A549 treated with Hydrocortisone at 1 μM for 4 hours (cell line): ENCODE data around the gene PLK3. TPM values are rescaled to one million over a fixed set of nuclear protein-coding genes. Genes with fewer than 3 reads are reported as not detected.

ENCODE experiments used
- total RNA-seq: library from RNA; stranded (reverse); fragments of 200-300 nt; extraction: Qiagen RNA extraction; gene quantifications from 5 replicates; pipeline ENCODE4 v1.2.3, GENCODE V29; 2022

Gene PLK3
- 12.9 to 18.3 TPM (median 16.1 TPM) in 5 replicates for total RNA-seq

GRCh38 chr1:44799770-44800584 is at the start of gene PLK3:
PLK3 (plus strand) TSS chr1:44800377; CDS start chr1:44800464, 87 bp downstream.

GRCh38 chr1:44775078-44775929 is 24.9 kb upstream of the PLK3 start, which contains the start of gene RPS8:
RPS8 (plus strand) TSS chr1:44775540; CDS start chr1:44775597, 57 bp downstream.

GRCh38 chr1:44788120-44788860 is 11.9 kb upstream of the PLK3 start, which contains the start of gene BEST4:
BEST4 (minus strand) TSS chr1:44788170; CDS start chr1:44787705, 465 bp downstream.

GRCh38 chr1:44806704-44807363 is 6.7 kb downstream of the PLK3 start, which contains the start of gene DYNLT4:
DYNLT4 (minus strand) TSS chr1:44807351; CDS start chr1:44806668, 683 bp downstream.

GRCh38 chr1:44808063-44808937 is 8.1 kb downstream of the PLK3 start, which contains the start of gene BTBD19:
BTBD19 (plus strand) TSS chr1:44808523; CDS start chr1:44808821, 298 bp downstream.

GRCh38 chr1:44842862-44843655 is 42.9 kb downstream of the PLK3 start, which contains the start of gene PTCH2:
PTCH2 (minus strand) TSS chr1:44843253; CDS start chr1:44842932, 321 bp downstream.

Other genes starting within 250 kb of the PLK3 start
- 7.4 to 9.5 TPM (median 9.0 TPM) in 5 replicates for gene TMEM53, start 125.9 kb upstream of the PLK3 start, total RNA-seq
- gene ARMH1, start 125.7 kb upstream of the PLK3 start, total RNA-seq = 0.55 to 1.1 TPM (median 0.92 TPM) in 5 replicates
- not detected in 5 replicates for gene RNU5D-1, start 69.2 kb upstream of the PLK3 start, total RNA-seq
- 35.7 to 45.5 TPM (median 37.0 TPM) in 5 replicates for gene KIF2C, start 60.5 kb upstream of the PLK3 start, total RNA-seq
- 1,477 to 1,763 TPM (median 1,692 TPM) in 5 replicates for gene RPS8, start 24.8 kb upstream of the PLK3 start, total RNA-seq
- gene BEST4, start 12.2 kb upstream of the PLK3 start, total RNA-seq = 0.23 to 0.37 TPM (median 0.32 TPM) in 5 replicates
- 0.32 to 1.0 TPM (median 0.67 TPM) in 5 replicates for gene DYNLT4, start 7.0 kb downstream of the PLK3 start, total RNA-seq
- 1.9 to 3.2 TPM (median 2.3 TPM) in 5 replicates for gene BTBD19, start 8.1 kb downstream of the PLK3 start, total RNA-seq
- gene PTCH2, start 42.9 kb downstream of the PLK3 start, total RNA-seq = 0.14 to 0.27 TPM (median 0.22 TPM) in 5 replicates
- 16.6 to 20.7 TPM (median 16.9 TPM) in 5 replicates for gene EIF2B3, start 186.2 kb downstream of the PLK3 start, total RNA-seq
- 16.2 to 19.0 TPM (median 17.3 TPM) in 5 replicates for gene HECTD3, start 210.9 kb downstream of the PLK3 start, total RNA-seq
- gene UROD, start 211.9 kb downstream of the PLK3 start, total RNA-seq = 46.1 to 52.4 TPM (median 47.5 TPM) in 5 replicates